Thoracic aorta (tissue), 2 donors: ENCODE data around the gene CHMP6. TPM values are rescaled to one million over a fixed set of nuclear protein-coding genes. Genes with fewer than 3 reads are reported as not detected.

Source experiments
- ATAC-seq: fragments of 150-250 bp; one replicate; pipeline ENCODE4 v1.8.0; 2017; ENCODE audit warnings: low read depth; ENCODE audit not compliant: insufficient number of reproducible peaks, low FRiP score
- DNase-seq: peaks from one replicate; pipeline ENCODE4 v3.0.0-alpha.2; 2020; ENCODE audit warnings: low spot score
- H3K27ac ChIP-seq, 2 donors: fragments of 200-600 bp; sonication (generic); 1 replicate in 1 of 2; 2 replicates in 1 of 2; pipeline ENCODE4 v1.5.1; 2016; ENCODE audit warnings: mild to moderate bottlenecking in 2 of 2, moderate library complexity in 2 of 2
- H3K27me3 ChIP-seq: fragments of 200-600 bp; sonication (generic); replicated peaks from 2 replicates; pipeline ENCODE4 v1.6.0; 2016; ENCODE audit warnings: mild to moderate bottlenecking; ENCODE audit not compliant: insufficient read depth
- H3K36me3 ChIP-seq: fragments of 200-600 bp; sonication (generic); one replicate; pipeline ENCODE4 v1.5.1; 2016
- H3K4me1 ChIP-seq, 2 donors: fragments of 200-600 bp; sonication (generic); 1 replicate in 1 of 2; 2 replicates in 1 of 2; pipeline versions ENCODE4 v1.5.1 to v1.6.0; 2016; ENCODE audit warnings: low read depth in 2 of 2, mild to moderate bottlenecking in 1 of 2; ENCODE audit not compliant: control insufficient read depth in 1 of 2
- H3K4me3 ChIP-seq: fragments of 200-600 bp; sonication (generic); 2 replicates; pipeline ENCODE4 v1.5.1; 2016; ENCODE audit warnings: mild to moderate bottlenecking
- H3K9me3 ChIP-seq: fragments of 200-600 bp; sonication (generic); 2 replicates; pipeline ENCODE4 v1.5.1; 2016
- total RNA-seq, 2 donors: library from RNA; depleted of rRNA; stranded (reverse); fragments of >200 nt; gene quantifications; one replicate each; pipeline versions ENCODE4 v1.1.0 to v1.2.3, GENCODE V29; 2016
- TF ChIP-seq, protein P1 (sequence below): fragments of 200-600 bp; sonication (generic); IDR thresholded peaks from one replicate; pipeline ENCODE4 v1.5.1; 2019; ENCODE audit warnings: antibody characterized with exemption

The CHMP6 gene
- total RNA-seq, 2 donors from 2014 or later: 20.2 to 38.0 TPM

DNA sequence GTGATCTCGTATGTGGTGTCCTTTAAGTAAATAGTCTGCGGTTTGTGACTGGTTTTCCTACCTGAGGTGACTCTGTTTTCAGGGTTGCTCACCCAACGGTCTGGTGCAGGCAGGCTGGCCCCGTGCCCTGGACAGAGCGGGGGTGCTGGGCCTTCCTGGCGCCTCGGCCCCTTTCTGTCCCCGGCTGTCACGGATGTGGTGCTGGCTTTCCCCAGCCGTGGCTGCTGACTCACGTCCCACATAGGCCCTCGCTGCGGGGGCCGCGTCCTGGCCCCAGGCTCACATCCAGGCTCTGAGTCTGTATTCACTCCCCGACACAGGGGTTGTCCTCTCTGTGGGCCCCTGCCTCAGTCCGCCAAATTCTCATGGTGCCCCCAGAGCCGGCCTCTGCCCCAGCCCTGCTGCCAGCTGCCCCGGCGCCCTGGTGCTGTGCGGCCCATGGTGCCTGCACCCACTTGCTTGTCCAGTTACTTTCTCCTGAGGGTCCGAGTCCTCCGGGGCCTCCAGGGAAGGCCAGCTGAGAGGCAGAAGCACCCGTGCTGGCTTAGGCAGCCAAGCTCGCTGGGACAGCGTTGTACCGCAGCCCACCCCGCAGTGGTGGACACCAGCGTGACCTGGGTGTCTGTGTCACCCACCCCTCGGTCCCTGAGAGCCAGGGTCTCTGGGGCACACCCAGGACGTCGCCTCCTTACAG, 5.9 kb downstream of the CHMP6 start:
- Histone ChIP-seq H3K27ac (no peak overlapping the region), H3K36me3 (peaks cover 47% of the 10 kb centered on the region), H3K27me3 (no peaks in the 10 kb centered on the region), H3K4me1 (peaks cover 8 to 25% of the 10 kb centered on the region in 2 donors), H3K9me3 (no peaks in the 10 kb centered on the region), H3K4me3 (no peak overlapping the region)
- DNase-seq: no peak
- TF ChIP-seq, protein P1, sequence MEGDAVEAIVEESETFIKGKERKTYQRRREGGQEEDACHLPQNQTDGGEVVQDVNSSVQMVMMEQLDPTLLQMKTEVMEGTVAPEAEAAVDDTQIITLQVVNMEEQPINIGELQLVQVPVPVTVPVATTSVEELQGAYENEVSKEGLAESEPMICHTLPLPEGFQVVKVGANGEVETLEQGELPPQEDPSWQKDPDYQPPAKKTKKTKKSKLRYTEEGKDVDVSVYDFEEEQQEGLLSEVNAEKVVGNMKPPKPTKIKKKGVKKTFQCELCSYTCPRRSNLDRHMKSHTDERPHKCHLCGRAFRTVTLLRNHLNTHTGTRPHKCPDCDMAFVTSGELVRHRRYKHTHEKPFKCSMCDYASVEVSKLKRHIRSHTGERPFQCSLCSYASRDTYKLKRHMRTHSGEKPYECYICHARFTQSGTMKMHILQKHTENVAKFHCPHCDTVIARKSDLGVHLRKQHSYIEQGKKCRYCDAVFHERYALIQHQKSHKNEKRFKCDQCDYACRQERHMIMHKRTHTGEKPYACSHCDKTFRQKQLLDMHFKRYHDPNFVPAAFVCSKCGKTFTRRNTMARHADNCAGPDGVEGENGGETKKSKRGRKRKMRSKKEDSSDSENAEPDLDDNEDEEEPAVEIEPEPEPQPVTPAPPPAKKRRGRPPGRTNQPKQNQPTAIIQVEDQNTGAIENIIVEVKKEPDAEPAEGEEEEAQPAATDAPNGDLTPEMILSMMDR: no peak
- no peak for ATAC-seq

DNA sequence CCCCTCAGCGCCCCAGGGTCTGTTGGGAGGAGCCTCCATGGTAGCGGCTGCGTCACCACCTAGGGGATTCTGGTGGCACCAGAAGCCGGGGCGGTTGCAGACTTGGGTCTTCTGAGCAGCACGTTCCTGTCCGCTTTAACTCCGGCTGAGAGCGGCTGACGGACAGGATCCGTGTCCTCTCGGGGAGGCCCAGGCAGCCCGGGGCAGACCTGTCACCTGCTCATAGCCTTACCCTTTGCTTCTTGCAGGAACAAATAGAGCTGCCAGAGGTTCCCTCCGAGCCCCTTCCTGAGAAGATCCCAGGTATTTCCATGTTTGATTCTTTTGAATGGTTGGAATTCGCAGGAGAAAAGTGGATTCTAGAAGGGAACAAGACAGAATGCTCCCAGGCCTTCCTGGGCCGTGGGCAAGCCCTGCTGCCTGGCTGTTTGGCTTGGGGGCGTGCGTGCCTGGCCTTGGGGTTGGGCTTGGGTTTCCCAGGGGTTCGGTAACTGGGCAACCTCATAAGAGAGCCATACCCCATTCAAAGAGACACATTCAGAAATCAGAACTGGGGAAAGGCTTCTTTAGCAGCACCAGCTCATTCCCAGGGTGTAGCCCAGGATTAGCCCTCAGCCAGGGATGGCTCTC, 6.6 kb downstream of the CHMP6 start:
- H3K27ac ChIP-seq: no peak overlapping the region
- H3K4me1 ChIP-seq: peaks cover 1 to 18% of the 10 kb centered on the region in 2 donors
- peaks cover 47% of the 10 kb centered on the region for H3K36me3 ChIP-seq
- TF ChIP-seq, protein P1: no peak
- no peak overlapping the region for H3K4me3 ChIP-seq
- ATAC-seq (no peak), DNase-seq (no peak)
- H3K27me3 ChIP-seq: no peaks in the 10 kb centered on the region
- no peaks in the 10 kb centered on the region for H3K9me3 ChIP-seq

DNA sequence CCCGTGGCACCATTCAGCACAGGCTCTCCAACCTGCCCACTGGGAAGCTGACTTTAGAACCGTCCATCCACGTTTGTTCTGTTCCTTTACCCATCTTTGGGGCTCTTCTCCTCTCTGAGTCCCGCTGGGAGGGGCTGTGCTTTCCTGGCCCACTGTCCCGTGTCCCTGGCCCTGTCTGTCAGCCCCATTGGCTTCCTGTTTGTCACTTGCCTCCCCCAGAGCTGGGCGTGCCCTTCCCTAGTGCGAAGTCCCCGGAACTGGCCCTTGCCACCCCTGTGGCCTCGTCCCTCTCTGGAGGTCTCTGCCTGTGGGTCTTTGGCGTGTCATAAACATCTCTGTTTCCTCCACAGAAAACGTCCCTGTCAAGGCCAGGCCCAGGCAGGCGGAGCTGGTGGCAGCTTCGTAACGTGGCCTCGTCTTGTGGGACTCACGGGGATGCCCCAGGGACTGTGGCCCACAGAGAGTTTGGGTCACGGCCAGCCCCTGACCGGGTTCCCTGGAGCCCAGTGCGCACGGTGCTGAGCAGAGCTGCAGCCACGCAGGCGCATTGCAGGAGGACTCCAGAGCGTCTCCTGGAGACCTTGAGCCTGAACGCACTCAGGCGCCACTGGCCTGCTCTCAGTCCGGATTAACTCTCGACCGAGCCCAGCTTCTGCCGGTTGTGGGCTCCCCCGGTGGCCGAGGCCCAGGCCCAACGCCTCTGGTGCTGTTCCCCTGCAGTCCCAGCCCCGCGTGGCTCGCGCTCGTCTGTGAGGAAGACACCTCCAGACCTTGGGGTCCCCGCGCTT, 7.3 kb downstream of the CHMP6 start:
- DNase-seq (no peak), ATAC-seq (no peak)
- Histone ChIP-seq H3K27ac (no peak overlapping the region), H3K9me3 (no peaks in the 10 kb centered on the region), H3K4me3 (no peak overlapping the region), H3K36me3 (peaks cover 47% of the 10 kb centered on the region), H3K4me1 (peaks cover 3 to 16% of the 10 kb centered on the region in 2 donors), H3K27me3 (no peaks in the 10 kb centered on the region)
- TF ChIP-seq, protein P1: no peak

DNA sequence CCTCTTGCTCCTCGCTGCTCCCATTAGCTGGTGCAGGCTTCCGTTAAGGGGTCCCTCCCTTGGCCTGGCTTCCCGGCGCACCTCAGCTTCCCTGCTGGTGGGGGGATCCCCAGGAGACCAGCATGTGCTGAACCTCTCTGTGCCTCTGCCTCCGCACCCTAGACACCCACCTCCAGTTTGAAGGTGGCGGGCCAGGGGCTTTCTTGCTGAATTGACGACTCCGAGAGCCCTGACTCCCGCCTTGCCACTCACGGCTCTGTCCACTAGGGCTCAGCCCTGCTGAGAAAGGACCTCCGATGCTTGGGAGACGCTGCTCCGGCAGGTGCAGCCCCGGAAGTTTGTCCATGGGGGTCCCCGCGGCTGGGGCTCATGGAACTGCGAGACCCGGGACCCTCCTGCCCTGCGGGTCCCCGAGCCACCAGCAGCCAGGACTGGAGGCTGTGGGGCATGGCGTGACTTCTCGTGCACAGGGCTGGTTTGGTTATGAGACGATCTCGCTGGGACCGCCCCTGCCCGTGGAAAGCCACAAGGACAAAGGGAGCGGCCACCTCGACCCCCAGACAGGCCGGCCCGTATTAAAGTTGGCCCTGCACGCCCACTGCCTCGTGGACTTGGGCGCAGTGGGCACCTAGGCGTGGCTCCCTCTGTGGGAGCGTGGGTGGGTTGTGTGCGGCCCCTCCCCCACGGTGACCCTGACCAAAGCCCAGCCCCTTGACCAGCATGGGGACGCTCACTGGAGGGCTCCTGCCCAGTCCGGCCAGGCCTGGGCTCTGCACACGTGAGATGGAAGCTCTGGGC, 8.1 kb downstream of the CHMP6 start:
- DNase-seq (no peak), ATAC-seq (no peak)
- H3K27me3 ChIP-seq: no peaks in the 10 kb centered on the region
- TF ChIP-seq, protein P1: no peak
- no peak overlapping the region for H3K4me3 ChIP-seq
- peaks cover 7 to 14% of the 10 kb centered on the region in 2 donors for H3K4me1 ChIP-seq
- H3K36me3 ChIP-seq: peaks cover 47% of the 10 kb centered on the region
- no peak overlapping the region for H3K27ac ChIP-seq
- H3K9me3 ChIP-seq: no peaks in the 10 kb centered on the region
